Mesenchymal stem cell (in vitro differentiated cells and primary cell): Measurements from ENCODE around the gene PHF13.

ENCODE experiments used
- DNase-seq: peaks from one replicate; pipeline ENCODE4 v3.0.0-alpha.2; 2013
- H2AFZ ChIP-seq: one replicate; pipeline ENCODE4 v1.6.1; 2013; ENCODE audit warnings: low read depth, mild to moderate bottlenecking, control low read depth, inconsistent platforms, low read length, moderate library complexity
- H2AK5ac ChIP-seq: 2 replicates; pipeline ENCODE4 v1.6.1; 2013; ENCODE audit warnings: low read length, moderate library complexity, mild to moderate bottlenecking, inconsistent platforms; ENCODE audit not compliant: severe bottlenecking
- H2BK120ac ChIP-seq: one replicate; pipeline ENCODE4 v1.6.1; 2013; ENCODE audit warnings: low read depth, mild to moderate bottlenecking, inconsistent platforms, low read length, moderate library complexity
- H2BK12ac ChIP-seq, 2 experiments: one replicate each; pipeline ENCODE4 v1.6.1; 2013; ENCODE audit warnings: inconsistent platforms in 2 of 2, low read length in 2 of 2, mild to moderate bottlenecking in 2 of 2, moderate library complexity in 2 of 2, control low read depth in 1 of 2
- H2BK15ac ChIP-seq: one replicate; pipeline ENCODE4 v1.6.1; 2013; ENCODE audit warnings: mild to moderate bottlenecking, low read depth, inconsistent platforms; ENCODE audit not compliant: poor library complexity, severe bottlenecking
- H2BK5ac ChIP-seq: 2 replicates; pipeline ENCODE4 v1.6.1; 2013; ENCODE audit warnings: low read depth, mild to moderate bottlenecking, low read length, control low read depth, inconsistent platforms; ENCODE audit not compliant: poor library complexity, severe bottlenecking
- H3K14ac ChIP-seq, 2 experiments: one replicate each; pipeline ENCODE4 v1.6.1; 2013; ENCODE audit warnings: inconsistent platforms in 2 of 2, low read length in 2 of 2, control low read depth in 1 of 2, mild to moderate bottlenecking in 1 of 2, moderate library complexity in 1 of 2
- H3K18ac ChIP-seq, 2 experiments: one replicate each; pipeline ENCODE4 v1.6.1; 2013; ENCODE audit warnings: inconsistent platforms in 2 of 2, low read length in 2 of 2, control low read depth in 1 of 2, low read depth in 1 of 2, mild to moderate bottlenecking in 1 of 2
- H3K23ac ChIP-seq, 2 experiments: one replicate each; pipeline ENCODE4 v1.6.1; 2013; ENCODE audit warnings: inconsistent platforms in 2 of 2, low read length in 2 of 2, mild to moderate bottlenecking in 2 of 2, moderate library complexity in 2 of 2, control low read depth in 1 of 2
- H3K27ac ChIP-seq: 2 replicates; pipeline ENCODE4 v1.5.1; 2013; ENCODE audit warnings: mild to moderate bottlenecking, moderate library complexity, low read length, control low read depth, inconsistent platforms; ENCODE audit not compliant: poor library complexity, severe bottlenecking
- H3K27me3 ChIP-seq, 2 experiments: 2 replicates each; pipeline versions ENCODE4 v1.6.1 to v1.7.0; 2013; ENCODE audit warnings: low read length in 2 of 2, mild to moderate bottlenecking in 2 of 2, moderate library complexity in 2 of 2, control low read depth in 1 of 2, inconsistent platforms in 1 of 2; ENCODE audit not compliant: control insufficient read depth in 1 of 2, insufficient read depth in 1 of 2
- H3K36me3 ChIP-seq, 2 experiments: 2 replicates each; pipeline versions ENCODE4 v1.6.1 to v1.7.0; 2013; ENCODE audit warnings: low read length in 2 of 2, control low read depth in 1 of 2, inconsistent platforms in 1 of 2, low read depth in 1 of 2, mild to moderate bottlenecking in 1 of 2; ENCODE audit not compliant: insufficient read depth in 2 of 2, control insufficient read depth in 1 of 2
- H3K4ac ChIP-seq, 2 experiments: one replicate each; pipeline ENCODE4 v1.6.1; 2013; ENCODE audit warnings: inconsistent platforms in 2 of 2, low read length in 2 of 2, mild to moderate bottlenecking in 2 of 2, moderate library complexity in 2 of 2, control low read depth in 1 of 2, low read depth in 1 of 2
- H3K4me1 ChIP-seq: 2 replicates; pipeline ENCODE4 v1.6.1; 2013; ENCODE audit warnings: low read depth, low read length, control low read depth; ENCODE audit not compliant: control insufficient read depth, insufficient read depth
- H3K4me2 ChIP-seq: 2 replicates; pipeline ENCODE4 v1.6.1; 2013; ENCODE audit warnings: low read length, mild to moderate bottlenecking, inconsistent platforms; ENCODE audit not compliant: poor library complexity, severe bottlenecking
- H3K4me3 ChIP-seq, 2 experiments: 2 replicates each; pipeline versions ENCODE4 v1.5.1 to v1.7.0; 2013; ENCODE audit warnings: low read length in 2 of 2, mild to moderate bottlenecking in 2 of 2, control low read depth in 1 of 2, low read depth in 1 of 2; ENCODE audit not compliant: insufficient read depth in 1 of 2
- H3K79me1 ChIP-seq: replicated peaks from 2 replicates; pipeline ENCODE4 v1.6.1; 2013; ENCODE audit warnings: mild to moderate bottlenecking, control low read depth, low read length, inconsistent platforms; ENCODE audit not compliant: poor library complexity, severe bottlenecking
- H3K9ac ChIP-seq: 2 replicates; pipeline ENCODE4 v1.7.0; 2013; ENCODE audit warnings: mild to moderate bottlenecking, low read length, moderate library complexity
- H3K9me3 ChIP-seq: 2 replicates; pipeline ENCODE4 v1.7.0; 2013; ENCODE audit warnings: mild to moderate bottlenecking, low read length; ENCODE audit not compliant: control insufficient read depth
- H4K8ac ChIP-seq: one replicate; pipeline ENCODE4 v1.6.1; 2013; ENCODE audit warnings: inconsistent platforms, mild to moderate bottlenecking, low read length, moderate library complexity
- H4K91ac ChIP-seq: one replicate; pipeline ENCODE4 v1.6.1; 2013; ENCODE audit warnings: mild to moderate bottlenecking, low read length, inconsistent platforms
- WGBS: methylation state at CpG from one replicate; pipeline ENCODE4 v1.1.7; 2013; ENCODE audit warnings: mixed read lengths; 5-methylcytosine and 5-hydroxymethylcytosine counted together

Gene PHF13

GRCh38 chr1:6632588-6633514 is 19.3 kb downstream of the PHF13 start:
- Histone ChIP-seq H4K8ac (no peak overlapping the region), H2BK5ac (no peak overlapping the region), H3K18ac (no peak overlapping the region), H3K9me3 (no peaks in the 10 kb centered on the region), H2BK120ac (no peak overlapping the region), H3K14ac (no peak overlapping the region), H3K4me1 (peaks cover 2% of the 10 kb centered on the region), H3K27ac (no peak overlapping the region), H3K23ac (no peak overlapping the region), H3K4me3 (no peak overlapping the region), H3K79me1 (peaks cover 23% of the 10 kb centered on the region), H3K27me3 (no peaks in the 10 kb centered on the region), H2AK5ac (no peak overlapping the region), H2AFZ (no peak overlapping the region), H2BK15ac (no peak overlapping the region), H3K4ac (no peak overlapping the region), H4K91ac (no peak overlapping the region), H2BK12ac (no peak overlapping the region), H3K36me3 (peaks cover 91 to 93% of the 10 kb centered on the region in 2 experiments), H3K4me2 (no peak overlapping the region), H3K9ac (no peak overlapping the region)
- no peak for DNase-seq
- whole genome bisulfite sequencing, result 94% methylated on average over 30 of the region's 30 CpGs

- H2BK120ac ChIP-seq, result no peak overlapping the region
- no peak overlapping the region for H2BK12ac ChIP-seq
- H3K4me1 ChIP-seq, result peaks cover 2% of the 10 kb centered on the region
- H3K79me1 ChIP-seq, result peaks cover 12% of the 10 kb centered on the region
- H3K27ac ChIP-seq, result no peak overlapping the region
- H2BK15ac ChIP-seq, result peak overlapping the region; percentile 4
- H3K36me3 ChIP-seq, result peaks cover 78 to 87% of the 10 kb centered on the region in 2 experiments
- H4K8ac ChIP-seq, result peak overlapping the region; percentile 24
- H3K23ac ChIP-seq, result no peak overlapping the region
- H2AFZ ChIP-seq, result no peak overlapping the region
- no peak overlapping the region for H3K14ac ChIP-seq
- WGBS, result 87% methylated on average over 29 of the region's 29 CpGs
- no peak overlapping the region for H2BK5ac ChIP-seq
- H3K9me3 ChIP-seq, result no peaks in the 10 kb centered on the region
- no peak overlapping the region for H3K18ac ChIP-seq
- DNase-seq, result peak; percentile 40
- no peak overlapping the region for H3K4me2 ChIP-seq
- H3K9ac ChIP-seq, result no peak overlapping the region
- no peaks in the 10 kb centered on the region for H3K27me3 ChIP-seq
- H3K4me3 ChIP-seq, result no peak overlapping the region
- peak overlapping the region; percentile 53 for H4K91ac ChIP-seq
- no peak overlapping the region for H3K4ac ChIP-seq
- H2AK5ac ChIP-seq, result no peak overlapping the region
Observed at GRCh38 chr1:6634371-6635052, 21.0 kb downstream of the PHF13 start.

- no peak for DNase-seq
- H3K9me3 ChIP-seq, result no peaks in the 10 kb centered on the region
- H4K91ac ChIP-seq, result no peak overlapping the region
- no peak overlapping the region for H2AK5ac ChIP-seq
- H2BK5ac ChIP-seq, result no peak overlapping the region
- no peak overlapping the region for H3K18ac ChIP-seq
- no peak overlapping the region for H3K4me2 ChIP-seq
- peaks cover 2% of the 10 kb centered on the region for H3K4me1 ChIP-seq
- H2BK12ac ChIP-seq, result no peak overlapping the region
- H3K27ac ChIP-seq, result no peak overlapping the region
- WGBS, result 95% methylated on average over 19 of the region's 20 CpGs
- H3K23ac ChIP-seq, result no peak overlapping the region
- H2BK15ac ChIP-seq, result no peak overlapping the region
- H2AFZ ChIP-seq, result no peak overlapping the region
- no peak overlapping the region for H3K9ac ChIP-seq
- no peak overlapping the region for H4K8ac ChIP-seq
- H3K4me3 ChIP-seq, result no peak overlapping the region
- peaks cover 78 to 86% of the 10 kb centered on the region in 2 experiments for H3K36me3 ChIP-seq
- H3K27me3 ChIP-seq, result no peaks in the 10 kb centered on the region
- no peak overlapping the region for H3K14ac ChIP-seq
- no peak overlapping the region for H3K4ac ChIP-seq
- peaks cover 5% of the 10 kb centered on the region for H3K79me1 ChIP-seq
- no peak overlapping the region for H2BK120ac ChIP-seq
Observed at GRCh38 chr1:6635161-6635909, 21.8 kb downstream of the PHF13 start.
